IMR-90 (cell line): ENCODE results near the gene ATXN7L2. TPM values are rescaled to one million over a fixed set of nuclear protein-coding genes. Genes with fewer than 3 reads are reported as not detected.

Experiments
- ATAC-seq: fragments of 200-7000 bp; cut with Tn5 transposase; 2 replicates; pipeline ENCODE4 v1.9.1; 2020; ENCODE audit warnings: low read depth, mild to moderate bottlenecking, moderate library complexity
- BruUV-seq: library from RNA; stranded (reverse); fragments of 400-500 nt; replicated peaks from 2 replicates; lab custom pipeline; 2021; lab: Mats Ljungman, UMichigan
- CTCF ChIA-PET: fragments of 300-600 bp; formaldehyde crosslinking; extraction: SDS; loops from one replicate; lab custom pipeline; 2021; ENCODE audit warnings: antibody characterized with exemption; lab: Yijun Ruan, JAX
- POLR2A ChIA-PET: fragments of 300-600 bp; sonication (Branson Sonifier 250); formaldehyde crosslinking; loops from one replicate; lab custom pipeline; 2022; ENCODE audit warnings: antibody characterized with exemption; ENCODE audit not compliant: unreplicated experiment; lab: Charles Lee
- DNase-seq: peaks from one replicate; pipeline ENCODE4 v3.0.0; 2013
- H2AFZ ChIP-seq: replicated peaks from 2 replicates; pipeline ENCODE3; 2013; ENCODE audit warnings: low read length, mild to moderate bottlenecking; ENCODE audit not compliant: poor library complexity
- H2AK5ac ChIP-seq: 2 replicates; pipeline ENCODE4 v1.6.1; 2013; ENCODE audit warnings: low read depth, low read length, inconsistent platforms
- H2AK9ac ChIP-seq: replicated peaks from 2 replicates; pipeline ENCODE3; 2013; ENCODE audit warnings: mild to moderate bottlenecking, low read depth, low read length, moderate library complexity; ENCODE audit not compliant: poor library complexity
- H2BK120ac ChIP-seq: 2 replicates; pipeline ENCODE4 v1.6.1; 2013; ENCODE audit warnings: low read depth, low read length, inconsistent platforms
- H2BK15ac ChIP-seq: 3 replicates; pipeline ENCODE4 v1.6.1; 2013; ENCODE audit warnings: low read depth, low read length, inconsistent platforms
- H2BK20ac ChIP-seq: 2 replicates; pipeline ENCODE4 v1.6.1; 2013; ENCODE audit warnings: low read depth, mild to moderate bottlenecking, inconsistent platforms, low read length, moderate library complexity
- H2BK5ac ChIP-seq: 2 replicates; pipeline ENCODE4 v1.6.1; 2013; ENCODE audit warnings: mild to moderate bottlenecking, low read depth, low read length, inconsistent platforms; ENCODE audit not compliant: poor library complexity, severe bottlenecking
- H3K14ac ChIP-seq: replicated peaks from 2 replicates; pipeline ENCODE4 v1.6.1; 2013; ENCODE audit warnings: low read depth, low read length, inconsistent platforms
- H3K18ac ChIP-seq: 2 replicates; pipeline ENCODE4 v1.6.1; 2013; ENCODE audit warnings: low read depth, low read length, control low read depth
- H3K23ac ChIP-seq: 2 replicates; pipeline ENCODE4 v1.6.1; 2013; ENCODE audit warnings: low read depth, low read length, inconsistent platforms
- H3K27ac ChIP-seq: 2 replicates; pipeline ENCODE4 v1.5.1; 2013; ENCODE audit warnings: mild to moderate bottlenecking, control low read depth, low read length; ENCODE audit not compliant: insufficient read depth
- H3K27me3 ChIP-seq: 2 replicates; pipeline ENCODE4 v1.6.1; 2013; ENCODE audit warnings: low read length; ENCODE audit not compliant: control insufficient read depth, insufficient read depth
- H3K36me3 ChIP-seq: 2 replicates; pipeline ENCODE4 v1.6.1; 2013; ENCODE audit warnings: low read length, mixed read lengths; ENCODE audit not compliant: control insufficient read depth, insufficient read depth
- H3K4ac ChIP-seq: 2 replicates; pipeline ENCODE4 v1.6.1; 2013; ENCODE audit warnings: low read depth, low read length, inconsistent platforms
- H3K4me1 ChIP-seq: 2 replicates; pipeline ENCODE4 v1.6.1; 2013; ENCODE audit warnings: low read length, mixed read lengths; ENCODE audit not compliant: control insufficient read depth, insufficient read depth
- H3K4me2 ChIP-seq: 2 replicates; pipeline ENCODE4 v1.6.1; 2013; ENCODE audit warnings: low read depth, mild to moderate bottlenecking, control low read depth, low read length, moderate library complexity
- H3K4me3 ChIP-seq: 2 replicates; pipeline ENCODE4 v1.5.1; 2013; ENCODE audit warnings: low read depth, mild to moderate bottlenecking, control low read depth, low read length, moderate library complexity; ENCODE audit not compliant: insufficient read depth
- H3K56ac ChIP-seq: 2 replicates; pipeline ENCODE4 v1.6.1; 2013; ENCODE audit warnings: low read length, inconsistent platforms; ENCODE audit not compliant: insufficient read depth; ENCODE audit errors: extremely low read depth
- H3K79me1 ChIP-seq, 2 experiments: 2 replicates each; pipeline ENCODE4 v1.6.1; 2013; ENCODE audit warnings: low read length in 2 of 2, inconsistent platforms in 1 of 2, low read depth in 1 of 2
- H3K9ac ChIP-seq: 2 replicates; pipeline ENCODE4 v1.6.1; 2013; ENCODE audit warnings: low read depth, low read length, control low read depth
- H3K9me1 ChIP-seq: 2 replicates; pipeline ENCODE4 v1.6.1; 2013; ENCODE audit warnings: low read length, inconsistent platforms; ENCODE audit not compliant: insufficient read depth
- H3K9me3 ChIP-seq: 2 replicates; pipeline ENCODE4 v1.6.1; 2013; ENCODE audit warnings: low read length; ENCODE audit not compliant: control insufficient read depth, insufficient read depth
- H4K20me1 ChIP-seq: 2 replicates; pipeline ENCODE4 v1.6.1; 2013; ENCODE audit warnings: low read length, inconsistent platforms; ENCODE audit not compliant: insufficient read depth
- H4K5ac ChIP-seq: 2 replicates; pipeline ENCODE4 v1.6.1; 2013; ENCODE audit warnings: mild to moderate bottlenecking, low read depth, low read length, control low read depth
- H4K8ac ChIP-seq, 2 experiments: 2 replicates each; pipeline ENCODE4 v1.6.1; 2013; ENCODE audit warnings: low read depth in 2 of 2, low read length in 2 of 2, control low read depth in 1 of 2, inconsistent platforms in 1 of 2
- H4K91ac ChIP-seq: 2 replicates; pipeline ENCODE4 v1.6.1; 2013; ENCODE audit warnings: low read depth, low read length, inconsistent platforms; ENCODE audit not compliant: insufficient read depth
- BHLHE40 ChIP-seq: fragments of 150-350 bp; IDR thresholded peaks from 2 replicates; pipeline ENCODE4 v1.6.1; 2016; ENCODE audit warnings: mild to moderate bottlenecking, low read depth, low read length
- CEBPB ChIP-seq: IDR thresholded peaks from 2 replicates; pipeline ENCODE4 v1.6.1; 2012; ENCODE audit warnings: low read depth, low read length, improper control_type of control experiment
- CHD1 ChIP-seq: IDR thresholded peaks from 2 replicates; pipeline ENCODE4 v1.6.1; 2012; ENCODE audit warnings: low read depth, low read length, improper control_type of control experiment
- FOS ChIP-seq: fragments of 150-350 bp; IDR thresholded peaks from 2 replicates; pipeline ENCODE4 v1.6.1; 2016; ENCODE audit warnings: low read depth, low read length
- MAFK ChIP-seq: IDR thresholded peaks from 2 replicates; pipeline ENCODE4 v1.6.1; 2012; ENCODE audit warnings: low read depth, low read length, improper control_type of control experiment
- MAZ ChIP-seq: IDR thresholded peaks from 2 replicates; pipeline ENCODE4 v1.6.1; 2012; ENCODE audit warnings: low read depth, mild to moderate bottlenecking, low read length, improper control_type of control experiment, moderate library complexity, borderline replicate concordance
- MXI1 ChIP-seq: IDR thresholded peaks from 2 replicates; pipeline ENCODE4 v1.6.1; 2012; ENCODE audit warnings: low read depth, mild to moderate bottlenecking, low read length, moderate library complexity, borderline replicate concordance
- NFE2L2 ChIP-seq: fragments of 150-350 bp; IDR thresholded peaks from 2 replicates; pipeline ENCODE4 v1.6.1; 2016; ENCODE audit warnings: low read depth, mild to moderate bottlenecking, low read length
- POLR2A ChIP-seq: IDR thresholded peaks from 2 replicates; pipeline ENCODE4 v1.6.1; 2012; ENCODE audit warnings: mild to moderate bottlenecking, low read depth, low read length
- RAD21 ChIP-seq: IDR thresholded peaks from 2 replicates; pipeline ENCODE4 v1.6.1; 2012; ENCODE audit warnings: low read length, improper control_type of control experiment
- RCOR1 ChIP-seq: IDR thresholded peaks from 2 replicates; pipeline ENCODE4 v1.6.1; 2012; ENCODE audit warnings: mild to moderate bottlenecking, low read length, improper control_type of control experiment; ENCODE audit not compliant: insufficient replicate concordance
- RFX5 ChIP-seq: IDR thresholded peaks from 2 replicates; pipeline ENCODE4 v1.8.0; 2012; ENCODE audit warnings: low read depth, mild to moderate bottlenecking, low read length, moderate library complexity
- SMC3 ChIP-seq: fragments of 150-350 bp; IDR thresholded peaks from 2 replicates; pipeline ENCODE4 v1.6.1; 2016; ENCODE audit warnings: low read depth, mild to moderate bottlenecking, antibody characterized with exemption, low read length, moderate library complexity
- WGBS, 2 experiments: methylation state at CpG; one replicate each; pipeline versions ENCODE4 v1.1.5 to v1.1.7; 2013; ENCODE audit warnings: missing lambda C conversion rate in 2 of 2; ENCODE audit not compliant: insufficient read length in 1 of 2; ENCODE audit errors: extremely low coverage in 2 of 2; 5-methylcytosine and 5-hydroxymethylcytosine counted together
- dilution Hi-C: fragments of 300-500 bp; cut with HindIII; formaldehyde crosslinking; loops from one replicate; pipeline ENCODE4 v1.14.3; 2018; ENCODE audit warnings: low sequenced_read_pairs; ENCODE audit not compliant: unreplicated experiment
- in situ Hi-C: fragments of 300-500 bp; cut with MboI; formaldehyde crosslinking; loops from 3 replicates; pipeline ENCODE4 v1.14.3; 2019; ENCODE audit warnings: low sequenced_read_pairs, inconsistent platforms, mixed read lengths
- intact Hi-C: fragments of 100-400 bp; cut with micrococcal nuclease; formaldehyde crosslinking; loops from 2 replicates; pipeline ENCODE4 v1.10.0; 2022
- polyA plus RNA-seq, 3 experiments: library from polyadenylated mRNA; depleted of rRNA; stranded (reverse); fragments of >200 nt; gene quantifications; 2 replicates each; pipeline ENCODE4 v1.2.3, GENCODE V29; 2012; ENCODE audit warnings: low replicate concordance in 1 of 3
- total RNA-seq: library from RNA; depleted of rRNA; stranded (reverse); fragments of >200 nt; gene quantifications from 2 replicates; pipeline ENCODE4 v1.2.3, GENCODE V29; 2012
- TF ChIP-seq, protein P1 (sequence below): fragments of 150-350 bp; IDR thresholded peaks from 2 replicates; pipeline ENCODE4 v1.6.1; 2016; ENCODE audit warnings: low read depth, mild to moderate bottlenecking, low read length, moderate library complexity, borderline replicate concordance
- TF ChIP-seq, protein P2 (sequence below): conservative IDR thresholded peaks from 2 replicates; pipeline ENCODE4 v1.5.1; 2012; ENCODE audit warnings: mild to moderate bottlenecking, low read depth, low read length, improper control_type of control experiment
- TF ChIP-seq, protein P3 (sequence below): fragments of 150-350 bp; IDR thresholded peaks from 2 replicates; pipeline ENCODE4 v1.6.1; 2017; ENCODE audit warnings: mild to moderate bottlenecking, antibody characterized with exemption, low read length, low read depth

The ATXN7L2 gene
- total and polyA plus RNA-seq, 2 of the 4 experiments (the other 2 are of a cell fraction) = 1.3 to 4.8 TPM

DNA sequence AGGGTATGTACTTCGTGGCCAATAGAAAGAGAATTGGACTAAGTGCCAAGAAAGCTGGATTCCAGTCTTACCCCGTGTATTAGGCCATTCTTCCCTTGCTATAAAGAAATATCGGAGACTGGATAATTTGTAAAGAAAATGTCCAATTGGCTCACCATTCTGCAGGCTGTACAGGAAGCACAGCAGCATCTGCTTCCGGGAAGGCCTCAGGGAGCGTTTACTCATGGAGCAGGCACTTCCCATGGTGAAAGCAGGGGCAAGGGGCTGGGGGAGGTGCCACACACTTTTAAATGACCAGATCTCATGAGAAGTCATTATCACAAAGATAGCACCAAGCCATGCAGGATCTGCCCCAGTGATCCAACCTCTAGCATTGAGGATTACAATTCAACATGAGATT, 33.6 kb downstream of the ATXN7L2 start:
- POLR2A ChIA-PET = no interaction called here
- no peak overlapping the region for H4K91ac ChIP-seq
- H3K14ac ChIP-seq = no peak overlapping the region
- peaks cover 21% of the 10 kb centered on the region for H3K27me3 ChIP-seq
- H4K20me1 ChIP-seq = no peaks in the 10 kb centered on the region
- no peaks in the 10 kb centered on the region for H3K9me3 ChIP-seq
- BruUV-seq = no TSS peak
- no peaks in the 10 kb centered on the region for H3K36me3 ChIP-seq
- WGBS, 2 experiments = 67% methylated on average over 1 of the region's 5 CpGs; no CpG with 5 or more reads in 1 of the 2 experiments
- dilution Hi-C loops (no loop called here), in situ Hi-C loops (no loop called here), intact Hi-C loops (no loop called here)
- H3K9ac ChIP-seq = no peak overlapping the region
- no peak overlapping the region for H2AK5ac ChIP-seq
- no peak overlapping the region for H2BK5ac ChIP-seq
- H4K5ac ChIP-seq = no peak overlapping the region
- ATAC-seq = no peak
- no peak overlapping the region for H2BK20ac ChIP-seq
- H3K4me2 ChIP-seq = no peak overlapping the region
- H3K56ac ChIP-seq = no peak overlapping the region
- no peak overlapping the region for H2BK120ac ChIP-seq
- no peak overlapping the region for H2AK9ac ChIP-seq
- H3K79me1 ChIP-seq = no peaks in the 10 kb centered on the region
- CTCF ChIA-PET = interaction anchor here (1.9 kb wide), 1 partner anchor 15 kb away, joined by 7 read pairs; no protein-coding TSS in a partner anchor
- no peak for TF ChIP-seq RAD21
- TF ChIP-seq, protein P1, sequence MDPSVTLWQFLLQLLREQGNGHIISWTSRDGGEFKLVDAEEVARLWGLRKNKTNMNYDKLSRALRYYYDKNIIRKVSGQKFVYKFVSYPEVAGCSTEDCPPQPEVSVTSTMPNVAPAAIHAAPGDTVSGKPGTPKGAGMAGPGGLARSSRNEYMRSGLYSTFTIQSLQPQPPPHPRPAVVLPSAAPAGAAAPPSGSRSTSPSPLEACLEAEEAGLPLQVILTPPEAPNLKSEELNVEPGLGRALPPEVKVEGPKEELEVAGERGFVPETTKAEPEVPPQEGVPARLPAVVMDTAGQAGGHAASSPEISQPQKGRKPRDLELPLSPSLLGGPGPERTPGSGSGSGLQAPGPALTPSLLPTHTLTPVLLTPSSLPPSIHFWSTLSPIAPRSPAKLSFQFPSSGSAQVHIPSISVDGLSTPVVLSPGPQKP = no peak
- no peak for TF ChIP-seq NFE2L2
- TF ChIP-seq, protein P2, sequence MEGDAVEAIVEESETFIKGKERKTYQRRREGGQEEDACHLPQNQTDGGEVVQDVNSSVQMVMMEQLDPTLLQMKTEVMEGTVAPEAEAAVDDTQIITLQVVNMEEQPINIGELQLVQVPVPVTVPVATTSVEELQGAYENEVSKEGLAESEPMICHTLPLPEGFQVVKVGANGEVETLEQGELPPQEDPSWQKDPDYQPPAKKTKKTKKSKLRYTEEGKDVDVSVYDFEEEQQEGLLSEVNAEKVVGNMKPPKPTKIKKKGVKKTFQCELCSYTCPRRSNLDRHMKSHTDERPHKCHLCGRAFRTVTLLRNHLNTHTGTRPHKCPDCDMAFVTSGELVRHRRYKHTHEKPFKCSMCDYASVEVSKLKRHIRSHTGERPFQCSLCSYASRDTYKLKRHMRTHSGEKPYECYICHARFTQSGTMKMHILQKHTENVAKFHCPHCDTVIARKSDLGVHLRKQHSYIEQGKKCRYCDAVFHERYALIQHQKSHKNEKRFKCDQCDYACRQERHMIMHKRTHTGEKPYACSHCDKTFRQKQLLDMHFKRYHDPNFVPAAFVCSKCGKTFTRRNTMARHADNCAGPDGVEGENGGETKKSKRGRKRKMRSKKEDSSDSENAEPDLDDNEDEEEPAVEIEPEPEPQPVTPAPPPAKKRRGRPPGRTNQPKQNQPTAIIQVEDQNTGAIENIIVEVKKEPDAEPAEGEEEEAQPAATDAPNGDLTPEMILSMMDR = no peak
- TF ChIP-seq FOS = no peak
- no peak for TF ChIP-seq MAZ
- no peak for TF ChIP-seq CHD1
- no peak for TF ChIP-seq CEBPB
- no peak for TF ChIP-seq POLR2A
- TF ChIP-seq BHLHE40 = no peak
- no peak for TF ChIP-seq RFX5
- TF ChIP-seq SMC3 = no peak
- TF ChIP-seq, protein P3, sequence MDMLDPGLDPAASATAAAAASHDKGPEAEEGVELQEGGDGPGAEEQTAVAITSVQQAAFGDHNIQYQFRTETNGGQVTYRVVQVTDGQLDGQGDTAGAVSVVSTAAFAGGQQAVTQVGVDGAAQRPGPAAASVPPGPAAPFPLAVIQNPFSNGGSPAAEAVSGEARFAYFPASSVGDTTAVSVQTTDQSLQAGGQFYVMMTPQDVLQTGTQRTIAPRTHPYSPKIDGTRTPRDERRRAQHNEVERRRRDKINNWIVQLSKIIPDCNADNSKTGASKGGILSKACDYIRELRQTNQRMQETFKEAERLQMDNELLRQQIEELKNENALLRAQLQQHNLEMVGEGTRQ = no peak
- TF ChIP-seq MAFK = no peak
- no peak for TF ChIP-seq MXI1
- no peak for TF ChIP-seq RCOR1
- no peak for DNase-seq
- H3K4ac ChIP-seq = no peak overlapping the region
- no peak overlapping the region for H3K4me3 ChIP-seq
- H4K8ac ChIP-seq = no peak overlapping the region
- H3K18ac ChIP-seq = no peak overlapping the region
- no peak overlapping the region for H3K23ac ChIP-seq
- H3K27ac ChIP-seq = no peak overlapping the region
- no peak overlapping the region for H2AFZ ChIP-seq
- no peak overlapping the region for H2BK15ac ChIP-seq
- peaks cover 5% of the 10 kb centered on the region for H3K4me1 ChIP-seq
- H3K9me1 ChIP-seq = no peaks in the 10 kb centered on the region
